HCT116 (cell line): ENCODE data around the gene ZNF675.

Experiments used
- CEBPB ChIP-seq: IDR thresholded peaks from 2 replicates; pipeline ENCODE4 v1.6.1; 2012; ENCODE audit warnings: low read depth
- EGR1 ChIP-seq: IDR thresholded peaks from 2 replicates; pipeline ENCODE4 v1.6.1; 2012; ENCODE audit warnings: low read depth
- EZH2 ChIP-seq: fragments of 200-600 bp; sonication (generic); IDR thresholded peaks from 2 replicates; pipeline ENCODE4 v1.6.1; 2017; ENCODE audit warnings: antibody characterized with exemption, mixed run types
- EZH2phosphoT487 ChIP-seq: fragments of 200-600 bp; IDR thresholded peaks from 2 replicates; pipeline ENCODE4 v1.6.1; 2018; ENCODE audit warnings: antibody characterized with exemption, borderline replicate concordance
- POLR2A ChIP-seq: IDR thresholded peaks from 2 replicates; pipeline ENCODE4 v1.7.0; 2011; ENCODE audit warnings: borderline replicate concordance; ENCODE audit not compliant: insufficient read depth, insufficient read length; ENCODE audit errors: extremely low read depth
- POLR2AphosphoS5 ChIP-seq: IDR thresholded peaks from 2 replicates; pipeline ENCODE4 v1.6.1; 2011; ENCODE audit warnings: mild to moderate bottlenecking, low read depth, low read length, moderate library complexity
- RAD21 ChIP-seq: IDR thresholded peaks from 2 replicates; pipeline ENCODE4 v1.6.1; 2012; ENCODE audit warnings: low read depth, mild to moderate bottlenecking
- SP1 ChIP-seq: IDR thresholded peaks from 2 replicates; pipeline ENCODE4 v1.6.1; 2012; ENCODE audit warnings: low read depth
- YY1 ChIP-seq: IDR thresholded peaks from 2 replicates; pipeline ENCODE4 v1.6.1; 2011; ENCODE audit warnings: low read length, low read depth, moderate library complexity, mild to moderate bottlenecking; ENCODE audit not compliant: insufficient replicate concordance; ENCODE audit errors: extremely low read depth
- TF ChIP-seq, protein P1 (sequence below), 3 experiments: fragments of 200-600 bp in 1 of 3; sonication (generic) in 1 of 3; IDR thresholded peaks in 2 of 3; conservative IDR thresholded peaks in 1 of 3; 2 replicates each; pipeline ENCODE4 v1.5.1; 2012 to 2017; ENCODE audit warnings: low read depth in 2 of 3, low read length in 2 of 3, antibody characterized with exemption in 1 of 3, borderline replicate concordance in 1 of 3, control low read depth in 1 of 3, mild to moderate bottlenecking in 1 of 3, mixed read lengths in 1 of 3, mixed run types in 1 of 3, moderate library complexity in 1 of 3; ENCODE audit not compliant: insufficient read depth in 1 of 3
- TF ChIP-seq, protein P2 (sequence below): IDR thresholded peaks from 2 replicates; pipeline ENCODE4 v1.6.1; 2011; ENCODE audit warnings: mild to moderate bottlenecking, low read length, moderate library complexity; ENCODE audit not compliant: insufficient replicate concordance; ENCODE audit errors: extremely low read depth

- TF ChIP-seq, protein P1, sequence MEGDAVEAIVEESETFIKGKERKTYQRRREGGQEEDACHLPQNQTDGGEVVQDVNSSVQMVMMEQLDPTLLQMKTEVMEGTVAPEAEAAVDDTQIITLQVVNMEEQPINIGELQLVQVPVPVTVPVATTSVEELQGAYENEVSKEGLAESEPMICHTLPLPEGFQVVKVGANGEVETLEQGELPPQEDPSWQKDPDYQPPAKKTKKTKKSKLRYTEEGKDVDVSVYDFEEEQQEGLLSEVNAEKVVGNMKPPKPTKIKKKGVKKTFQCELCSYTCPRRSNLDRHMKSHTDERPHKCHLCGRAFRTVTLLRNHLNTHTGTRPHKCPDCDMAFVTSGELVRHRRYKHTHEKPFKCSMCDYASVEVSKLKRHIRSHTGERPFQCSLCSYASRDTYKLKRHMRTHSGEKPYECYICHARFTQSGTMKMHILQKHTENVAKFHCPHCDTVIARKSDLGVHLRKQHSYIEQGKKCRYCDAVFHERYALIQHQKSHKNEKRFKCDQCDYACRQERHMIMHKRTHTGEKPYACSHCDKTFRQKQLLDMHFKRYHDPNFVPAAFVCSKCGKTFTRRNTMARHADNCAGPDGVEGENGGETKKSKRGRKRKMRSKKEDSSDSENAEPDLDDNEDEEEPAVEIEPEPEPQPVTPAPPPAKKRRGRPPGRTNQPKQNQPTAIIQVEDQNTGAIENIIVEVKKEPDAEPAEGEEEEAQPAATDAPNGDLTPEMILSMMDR (IDR thresholded peaks at IDR 0.05 in 2 of 3, conservative IDR thresholded peaks at IDR 0.05 in 1 of 3; ENCODE audit: borderline replicate concordance in 1 of 3, insufficient read depth in 1 of 3, low read depth in 2 of 3, low read length in 2 of 3): no peak
- TF ChIP-seq EZH2 (no peak), YY1 (peak; percentile 58), EGR1 (no peak), POLR2AphosphoS5 (peak; percentile 25; the same call in 1 of the 2 replicates), POLR2A (no peak), RAD21 (no peak), CEBPB (no peak), SP1 (no peak), EZH2phosphoT487 (no peak)
- TF ChIP-seq, protein P2, sequence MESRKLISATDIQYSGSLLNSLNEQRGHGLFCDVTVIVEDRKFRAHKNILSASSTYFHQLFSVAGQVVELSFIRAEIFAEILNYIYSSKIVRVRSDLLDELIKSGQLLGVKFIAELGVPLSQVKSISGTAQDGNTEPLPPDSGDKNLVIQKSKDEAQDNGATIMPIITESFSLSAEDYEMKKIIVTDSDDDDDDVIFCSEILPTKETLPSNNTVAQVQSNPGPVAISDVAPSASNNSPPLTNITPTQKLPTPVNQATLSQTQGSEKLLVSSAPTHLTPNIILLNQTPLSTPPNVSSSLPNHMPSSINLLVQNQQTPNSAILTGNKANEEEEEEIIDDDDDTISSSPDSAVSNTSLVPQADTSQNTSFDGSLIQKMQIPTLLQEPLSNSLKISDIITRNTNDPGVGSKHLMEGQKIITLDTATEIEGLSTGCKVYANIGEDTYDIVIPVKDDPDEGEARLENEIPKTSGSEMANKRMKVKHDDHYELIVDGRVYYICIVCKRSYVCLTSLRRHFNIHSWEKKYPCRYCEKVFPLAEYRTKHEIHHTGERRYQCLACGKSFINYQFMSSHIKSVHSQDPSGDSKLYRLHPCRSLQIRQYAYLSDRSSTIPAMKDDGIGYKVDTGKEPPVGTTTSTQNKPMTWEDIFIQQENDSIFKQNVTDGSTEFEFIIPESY: no peak
Observed at GRCh38 chr19:23686621-23687423, at the start of gene ZNF675.
